ENCODE data around the gene KIF1B.

KIF1B gene

GRCh38 chr1:10210841-10211804, 753 bp downstream of the KIF1B start (continued):
- TF ChIP-seq ZNF2 (tag by site-specific recombination; IDR thresholded peaks at IDR 0.05): no peak
- peak; percentile 64 for TF ChIP-seq PRDM10 (tag by site-specific recombination; IDR thresholded peaks at IDR 0.05)
- 0 out of 2 replicates have a peak, but pooled peaks have one; percentile 23 for TF ChIP-seq ZNF610 (tag by site-specific recombination; IDR thresholded peaks at IDR 0.05; ENCODE audit: borderline replicate concordance)
- peak; percentile 41; the same call in 1 of the 2 replicates for TF ChIP-seq ZNF76 (tag by site-specific recombination; IDR thresholded peaks at IDR 0.05; ENCODE audit: borderline replicate concordance, low read depth)
- peak; percentile 90 for TF ChIP-seq ZBTB17 (tag by site-specific recombination; IDR thresholded peaks at IDR 0.05)
- TF ChIP-seq ZNF362 (tag by site-specific recombination; IDR thresholded peaks at IDR 0.05): peak; percentile 75
- TF ChIP-seq EGR2 (tag by site-specific recombination; IDR thresholded peaks at IDR 0.05; ENCODE audit: low read depth): 0 out of 2 replicates have a peak, but pooled peaks have one; percentile 23
- TF ChIP-seq KLF16 (tag by site-specific recombination; IDR thresholded peaks at IDR 0.05): peak; percentile 69
- TF ChIP-seq GLIS2 (tag by site-specific recombination; IDR thresholded peaks at IDR 0.05): peak; percentile 76
- 0 out of 2 replicates have a peak, but pooled peaks have one; percentile 14 for TF ChIP-seq ZXDB (tag by site-specific recombination; IDR thresholded peaks at IDR 0.05)
- TF ChIP-seq YY1 (tag by site-specific recombination; IDR thresholded peaks at IDR 0.05): peak; percentile 47; the same call in 1 of the 2 replicates
- no peak for TF ChIP-seq ZNF837 (tag by site-specific recombination; IDR thresholded peaks at IDR 0.05)
- TF ChIP-seq ZBTB20 (tag by site-specific recombination; IDR thresholded peaks at IDR 0.05): peak; percentile 94
- TF ChIP-seq KLF17 (tag by site-specific recombination; IDR thresholded peaks at IDR 0.05): peak; percentile 77; the same call in 1 of the 2 replicates
- no peak for TF ChIP-seq ZNF37A (tag by site-specific recombination; IDR thresholded peaks at IDR 0.05)
- TF ChIP-seq ZIC2 (tag by site-specific recombination; IDR thresholded peaks at IDR 0.05): peak; percentile 54; the same call in 1 of the 2 replicates
- 0 out of 2 replicates have a peak, but pooled peaks have one; percentile 23 for TF ChIP-seq KLF9 (tag by site-specific recombination; IDR thresholded peaks at IDR 0.05; ENCODE audit: low read depth)
- 0 out of 2 replicates have a peak, but pooled peaks have one; percentile 43 for TF ChIP-seq ZFP69B (tag by site-specific recombination; IDR thresholded peaks at IDR 0.05)
- TF ChIP-seq HIC1 (tag by site-specific recombination; IDR thresholded peaks at IDR 0.05): peak; percentile 91
- TF ChIP-seq ZNF792 (tag by site-specific recombination; IDR thresholded peaks at IDR 0.05): no peak
- TF ChIP-seq ZNF529 (tag by site-specific recombination; IDR thresholded peaks at IDR 0.05; ENCODE audit: insufficient replicate concordance): no peak
- TF ChIP-seq ZBTB10 (tag by site-specific recombination; IDR thresholded peaks at IDR 0.05): peak; percentile 72
- peak; percentile 87 for TF ChIP-seq ZNF18 (tag by site-specific recombination; IDR thresholded peaks at IDR 0.05)
- peak; percentile 93 for TF ChIP-seq ZNF341 (tag by site-specific recombination; IDR thresholded peaks at IDR 0.05; ENCODE audit: low read depth)
- peak; percentile 62 for TF ChIP-seq ZNF600 (tag by site-specific recombination; IDR thresholded peaks at IDR 0.05)
